Measurements from ENCODE around the gene ETF1.

DNA sequence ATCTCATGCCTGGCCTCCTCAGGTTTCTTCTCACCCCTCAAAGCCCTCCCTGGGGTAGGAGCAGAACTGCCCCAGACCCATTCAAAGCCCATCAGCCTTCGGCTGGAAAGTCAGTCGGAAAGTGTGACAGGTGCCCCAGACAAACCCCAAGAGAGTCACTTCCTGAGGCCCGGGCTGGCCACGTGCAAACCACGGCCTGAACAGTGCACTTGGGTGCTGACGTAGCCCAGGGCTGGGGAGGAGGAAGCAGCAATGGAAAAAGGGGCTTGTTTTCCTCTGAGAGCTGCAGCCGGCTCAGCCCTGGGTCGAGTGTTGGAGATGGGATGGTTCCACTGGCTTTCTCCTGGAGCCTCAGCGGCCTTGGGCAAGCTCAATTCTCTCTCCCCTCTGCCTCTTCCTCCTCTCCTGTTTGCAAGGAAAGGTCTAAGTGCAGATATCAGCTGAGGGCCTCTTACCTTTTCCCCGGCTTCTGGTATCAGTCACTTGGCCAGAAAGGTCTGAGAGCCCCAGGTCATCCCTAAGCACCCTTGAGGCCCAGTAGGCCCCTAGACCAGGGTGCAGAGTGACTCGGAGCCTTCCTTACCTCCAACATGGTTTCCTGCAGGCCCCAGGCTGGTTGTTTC lies 83.6 kb downstream of the ETF1 start:
- TF ChIP-seq, protein P1, sequence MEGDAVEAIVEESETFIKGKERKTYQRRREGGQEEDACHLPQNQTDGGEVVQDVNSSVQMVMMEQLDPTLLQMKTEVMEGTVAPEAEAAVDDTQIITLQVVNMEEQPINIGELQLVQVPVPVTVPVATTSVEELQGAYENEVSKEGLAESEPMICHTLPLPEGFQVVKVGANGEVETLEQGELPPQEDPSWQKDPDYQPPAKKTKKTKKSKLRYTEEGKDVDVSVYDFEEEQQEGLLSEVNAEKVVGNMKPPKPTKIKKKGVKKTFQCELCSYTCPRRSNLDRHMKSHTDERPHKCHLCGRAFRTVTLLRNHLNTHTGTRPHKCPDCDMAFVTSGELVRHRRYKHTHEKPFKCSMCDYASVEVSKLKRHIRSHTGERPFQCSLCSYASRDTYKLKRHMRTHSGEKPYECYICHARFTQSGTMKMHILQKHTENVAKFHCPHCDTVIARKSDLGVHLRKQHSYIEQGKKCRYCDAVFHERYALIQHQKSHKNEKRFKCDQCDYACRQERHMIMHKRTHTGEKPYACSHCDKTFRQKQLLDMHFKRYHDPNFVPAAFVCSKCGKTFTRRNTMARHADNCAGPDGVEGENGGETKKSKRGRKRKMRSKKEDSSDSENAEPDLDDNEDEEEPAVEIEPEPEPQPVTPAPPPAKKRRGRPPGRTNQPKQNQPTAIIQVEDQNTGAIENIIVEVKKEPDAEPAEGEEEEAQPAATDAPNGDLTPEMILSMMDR (IDR thresholded peaks at IDR 0.05): no peak
- TF ChIP-seq POLR2A (IDR thresholded peaks at IDR 0.05): no peak
